Esophagus mucosa (tissue), 1 donor: ENCODE data around the gene CNOT4. TPM values are rescaled to one million over a fixed set of nuclear protein-coding genes. Genes with fewer than 3 reads are reported as not detected.
A peak's percentile ranks its signal among the peaks of the same experiment; 100 is the strongest.
"Not testable (repeated sequence)": the region's sequence is repeated elsewhere in the genome, so short reads cannot be mapped to it uniquely, and the experiment has no call there.

Experiments used
- ATAC-seq: fragments of 200-7000 bp; cut with Tn5 transposase; one replicate; pipeline ENCODE4 v1.9.1; 2020
- total RNA-seq: library from RNA; stranded (reverse); gene quantifications from one replicate; pipeline ENCODE4 v1.2.4, GENCODE V29; 2023
- donor health status: DM: yes; HTN: yes; CAD: no.

CNOT4 gene
- total RNA-seq, 1 donor from 2014 or later = 15.9 TPM

DNA sequence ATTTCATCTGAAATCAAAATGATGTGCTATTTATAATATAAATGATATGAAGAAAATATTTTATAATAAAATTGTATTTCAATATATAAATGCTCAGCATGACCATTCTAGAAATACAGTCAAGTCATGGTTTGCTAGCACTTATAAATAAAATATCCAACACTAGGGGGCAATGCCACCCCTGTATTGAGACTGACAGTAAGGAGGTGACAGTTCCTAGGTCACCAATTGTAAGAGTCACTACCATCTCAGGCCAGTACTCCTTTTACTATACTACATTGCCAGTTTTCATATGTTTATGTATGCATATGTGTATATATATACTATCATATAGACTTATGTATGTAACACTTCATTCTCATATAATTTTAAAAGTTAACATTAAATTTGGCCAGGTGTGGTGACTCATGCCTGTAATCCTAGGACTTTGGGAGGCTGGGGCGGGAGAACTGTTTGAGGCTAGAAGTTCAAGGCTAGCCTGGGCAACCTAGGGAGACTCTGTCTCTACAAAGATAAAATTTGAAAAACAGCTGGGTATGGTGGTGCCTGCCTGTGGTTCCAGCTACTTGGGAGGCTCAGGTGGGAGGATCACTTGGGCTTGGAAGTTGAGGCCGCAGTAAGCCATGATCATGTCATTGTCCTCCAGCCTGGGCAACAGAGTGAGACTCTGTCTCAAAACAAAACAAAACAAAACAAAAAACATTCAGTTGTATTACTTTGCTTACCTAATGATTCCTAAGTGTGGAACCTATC is 2.4 kb upstream of the CNOT4 start:
- ATAC-seq = peak; percentile 51

DNA sequence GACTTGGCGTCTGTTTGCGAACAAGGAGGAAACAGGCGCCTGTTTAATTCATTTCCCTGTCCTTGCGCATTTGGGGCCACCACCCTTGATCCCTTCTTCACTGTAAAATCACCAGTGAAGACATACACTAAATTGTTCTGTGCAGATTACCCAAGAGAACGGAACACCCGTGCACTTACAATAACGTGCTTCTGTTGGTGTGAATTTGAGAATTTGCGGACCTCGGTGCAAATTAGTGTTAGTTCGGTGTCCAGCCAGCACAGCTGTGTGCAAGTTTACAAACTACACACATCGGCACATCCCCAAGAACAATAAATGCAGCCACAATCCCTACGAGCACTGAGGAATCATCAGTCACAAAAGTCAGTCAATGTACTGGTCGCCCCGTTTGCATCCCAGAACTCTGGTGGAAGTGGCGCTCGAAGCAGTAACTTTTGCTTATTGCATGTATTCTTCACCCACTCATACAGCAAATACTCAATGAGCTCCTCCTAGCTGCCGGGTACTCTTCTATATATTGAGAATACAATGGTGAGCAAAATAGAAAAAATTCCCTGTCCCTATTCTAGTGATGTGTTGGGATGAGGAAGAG is 786 bp upstream of the CNOT4 start:
- ATAC-seq = no peak

DNA sequence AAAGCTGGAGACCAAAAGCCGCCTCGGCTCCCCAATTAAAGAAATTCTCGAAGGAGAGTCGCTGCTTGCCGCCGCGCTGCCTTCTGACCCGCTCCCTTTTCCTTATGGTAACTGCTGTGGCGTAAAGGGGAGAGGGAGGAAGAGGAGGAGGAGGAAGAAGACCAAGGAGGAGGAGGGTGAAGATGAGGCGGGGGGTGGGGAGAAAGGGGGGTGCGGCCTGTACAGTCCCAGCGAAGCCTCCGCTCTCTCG is 388 bp downstream of the CNOT4 start:
- no peak for ATAC-seq

DNA sequence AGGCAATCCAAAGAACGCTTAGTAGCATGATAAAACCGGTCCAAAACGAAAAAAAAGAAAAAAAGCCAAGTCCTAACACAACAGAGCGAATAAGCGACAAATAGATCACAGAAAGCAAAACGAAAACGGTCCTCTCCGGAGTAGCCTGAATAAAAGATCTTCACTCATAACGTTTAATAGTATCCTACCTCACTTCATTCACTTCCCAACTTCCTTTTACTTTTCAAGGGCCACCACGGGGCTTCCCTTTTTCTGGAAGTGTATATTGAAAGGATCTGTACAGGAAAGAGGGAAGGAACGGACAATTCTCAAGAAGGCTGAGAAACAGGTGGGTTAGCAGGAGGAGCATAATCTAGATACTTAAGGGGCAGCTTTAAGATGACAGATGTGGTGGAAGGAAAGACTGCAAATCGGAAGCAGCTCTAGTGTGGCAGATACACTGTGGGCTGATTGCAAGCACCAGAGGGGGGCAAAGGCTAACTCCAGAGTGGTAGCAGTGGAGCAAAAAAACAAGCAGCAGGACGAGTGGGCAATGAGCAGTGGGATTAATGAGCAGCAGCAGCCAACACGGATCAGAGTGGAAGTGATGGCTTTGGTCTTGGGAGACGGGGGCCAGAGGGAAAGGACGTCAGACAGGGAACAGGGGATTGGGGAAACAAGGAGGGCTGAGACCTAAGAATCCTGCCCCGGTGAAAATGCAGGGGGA is 866 bp downstream of the CNOT4 start:
- no peak for ATAC-seq

DNA sequence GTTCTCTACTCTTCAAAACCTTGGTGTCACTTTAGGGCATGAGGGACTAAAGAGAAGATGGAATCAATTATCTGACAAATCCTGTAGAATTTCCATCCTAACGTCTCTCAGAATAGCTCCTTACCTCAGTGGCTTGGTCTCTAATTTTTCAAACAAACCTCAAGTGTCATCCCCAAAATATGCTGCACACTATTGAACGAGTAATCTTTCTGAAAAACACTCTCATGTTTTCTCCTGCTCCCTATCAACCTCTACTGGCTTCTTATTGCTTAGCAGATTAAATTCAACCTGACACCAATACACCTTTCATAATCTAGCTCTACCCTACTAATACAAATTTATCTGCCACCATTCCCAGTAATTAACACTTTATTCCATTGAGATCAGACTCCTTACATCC is 8.5 kb downstream of the CNOT4 start:
- no peak for ATAC-seq

DNA sequence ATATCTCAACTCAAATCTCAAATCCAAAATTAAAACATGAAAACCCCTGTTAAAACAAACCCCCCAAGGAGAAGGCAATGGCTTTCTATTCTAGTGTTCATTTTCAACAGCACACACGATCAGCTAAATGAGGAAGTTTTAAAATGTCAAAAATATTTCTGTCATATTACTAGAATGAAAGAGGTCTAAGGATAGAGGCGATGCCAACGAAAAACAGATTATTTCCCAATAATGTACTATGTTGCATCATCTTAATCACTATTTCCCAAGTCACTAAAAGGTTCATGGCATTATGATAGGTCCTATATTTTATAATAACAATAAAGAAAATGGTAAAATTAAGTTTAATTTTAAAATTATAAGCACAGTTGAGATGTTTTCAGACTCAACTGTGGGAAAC is 10.1 kb downstream of the CNOT4 start:
- no peak for ATAC-seq

DNA sequence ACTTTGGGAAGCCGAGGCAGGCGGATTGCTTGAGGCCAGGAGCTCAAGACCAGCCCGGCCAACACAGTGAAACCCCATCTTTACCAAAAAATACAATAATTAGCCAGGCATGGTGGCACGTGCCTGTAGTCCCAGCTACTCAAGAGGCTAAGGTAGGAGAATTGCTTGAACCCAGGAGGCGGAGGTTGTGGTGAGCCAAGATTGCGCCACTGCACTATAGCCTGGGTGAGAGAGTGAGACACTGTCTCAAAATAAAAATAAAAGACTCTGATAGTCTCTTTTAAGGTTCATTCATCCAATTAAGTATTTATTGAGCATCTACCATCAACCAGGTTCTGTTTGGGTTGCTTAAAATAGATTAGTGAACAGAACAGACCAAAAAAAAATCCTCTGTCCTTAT is 12.7 kb downstream of the CNOT4 start:
- not testable (repeated sequence) for ATAC-seq

DNA sequence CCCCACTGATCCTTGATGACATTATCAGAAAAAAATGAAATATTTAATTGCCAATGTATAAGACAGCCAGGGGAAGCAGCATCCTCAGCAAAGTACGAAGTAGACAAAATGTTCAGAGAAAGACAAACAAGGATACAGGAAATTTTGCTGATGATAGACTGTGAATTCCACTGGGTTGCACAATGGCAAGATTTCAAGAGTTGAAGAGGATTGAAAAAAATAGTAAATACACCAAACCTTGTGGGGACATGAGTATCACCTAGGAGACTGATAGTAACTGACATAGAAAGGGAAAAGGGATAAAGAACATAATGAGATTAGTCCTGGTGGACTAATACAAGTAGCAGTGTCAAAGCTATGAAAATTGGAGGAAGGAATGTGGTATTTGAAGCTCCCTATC is 16.5 kb downstream of the CNOT4 start:
- ATAC-seq = no peak

DNA sequence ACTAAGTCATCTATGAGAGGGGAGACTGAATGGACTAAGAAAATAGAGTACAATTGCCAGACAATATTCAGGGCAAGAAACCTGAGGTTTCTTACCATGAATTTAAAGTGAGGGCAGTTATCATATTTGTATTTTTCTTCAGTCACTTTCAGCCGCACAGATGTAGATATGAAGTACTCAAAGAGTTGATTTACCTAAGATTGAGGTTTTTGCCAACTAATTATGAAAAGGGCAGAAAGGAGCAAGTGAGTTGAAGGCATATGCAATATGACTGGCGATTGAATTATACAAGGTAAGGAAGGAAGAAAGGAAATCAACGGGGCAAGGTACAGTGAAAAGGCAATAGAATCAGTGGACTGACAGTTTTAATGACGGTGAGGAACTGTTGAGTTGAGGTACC is 17.8 kb downstream of the CNOT4 start:
- ATAC-seq = no peak

DNA sequence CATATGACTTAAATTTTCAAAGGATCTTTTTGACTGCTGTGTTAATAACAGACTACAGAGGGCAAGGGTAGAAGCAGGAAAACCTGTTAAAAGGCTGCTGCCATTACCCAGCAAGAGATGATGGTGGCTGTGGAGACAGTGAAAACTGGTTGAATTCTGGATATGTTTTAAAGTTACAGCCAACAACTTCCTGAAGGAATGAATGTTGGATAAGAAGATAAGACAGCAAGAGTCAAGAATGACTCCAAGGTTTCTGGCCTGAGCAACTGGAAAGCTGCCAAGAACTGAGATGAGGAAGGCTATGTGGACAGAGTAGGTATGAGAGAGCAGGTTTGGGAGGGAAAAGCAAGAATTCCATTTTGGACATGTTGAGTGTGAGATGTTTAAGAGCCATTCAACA is 19.1 kb downstream of the CNOT4 start:
- ATAC-seq = no peak

DNA sequence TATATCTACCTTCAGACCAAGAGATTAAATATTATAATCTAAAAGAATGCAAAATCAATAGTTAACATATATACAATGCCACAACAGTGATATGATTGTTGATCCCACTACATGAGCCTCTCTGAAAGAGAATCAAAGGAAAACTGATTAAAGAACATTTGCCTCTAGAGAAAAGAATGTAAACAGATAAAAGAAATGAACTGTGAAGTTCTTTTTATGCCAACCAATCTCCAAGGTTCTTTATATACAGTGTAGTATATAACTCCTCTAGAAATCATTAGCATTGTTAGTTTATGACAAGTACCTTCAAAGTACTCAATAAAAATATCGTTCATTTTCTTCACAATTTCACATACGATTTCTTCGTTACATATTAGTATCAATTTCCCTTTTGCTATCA is 20.1 kb downstream of the CNOT4 start:
- no peak for ATAC-seq

DNA sequence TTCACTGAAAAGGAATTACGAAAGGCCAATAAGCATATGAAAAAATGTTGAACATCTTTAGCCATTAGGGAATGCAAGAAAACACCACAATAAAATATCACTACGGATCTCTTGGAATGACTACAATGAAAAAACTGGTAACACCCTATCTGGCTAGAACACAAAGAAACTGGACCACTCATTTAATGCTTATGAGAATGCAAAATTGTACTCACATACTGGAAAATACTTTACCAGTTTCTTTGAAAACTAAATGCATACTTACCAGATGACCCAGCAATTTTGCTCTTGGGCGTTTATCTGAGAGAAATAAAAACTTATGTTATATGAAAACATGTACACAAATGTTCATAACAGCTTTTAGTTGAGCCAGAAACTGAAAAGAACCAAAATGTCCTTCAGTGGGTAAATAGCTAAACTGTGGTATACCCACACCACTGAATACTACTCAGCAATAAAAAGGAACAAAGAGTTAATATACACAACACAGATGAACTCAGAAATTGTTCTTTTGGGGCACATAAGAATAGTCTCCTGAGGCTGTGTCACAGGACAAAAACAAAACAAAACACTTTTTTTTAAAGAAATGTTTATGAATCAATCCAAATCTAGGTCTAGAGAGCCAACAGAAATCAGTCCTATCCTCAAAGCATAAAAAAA is 23.5 kb downstream of the CNOT4 start:
- ATAC-seq = no peak

DNA sequence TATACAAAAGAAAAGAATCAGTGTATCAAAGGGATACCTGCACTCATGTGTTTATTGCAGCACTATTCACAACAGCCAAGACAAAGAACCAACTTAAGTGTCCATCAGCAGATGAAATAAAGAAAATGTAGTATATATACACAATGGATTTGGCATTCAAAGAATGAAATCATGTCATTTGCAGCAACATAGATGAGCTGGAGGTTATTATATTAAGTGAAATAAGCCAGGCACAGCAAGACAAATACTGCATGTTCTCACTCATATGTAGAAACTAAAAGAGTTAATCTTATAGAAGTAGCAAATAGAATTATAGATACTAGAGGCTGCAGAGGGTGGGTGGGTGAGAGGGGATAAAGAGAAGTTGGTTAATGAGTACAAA is 28.3 kb downstream of the CNOT4 start:
- no peak for ATAC-seq

DNA sequence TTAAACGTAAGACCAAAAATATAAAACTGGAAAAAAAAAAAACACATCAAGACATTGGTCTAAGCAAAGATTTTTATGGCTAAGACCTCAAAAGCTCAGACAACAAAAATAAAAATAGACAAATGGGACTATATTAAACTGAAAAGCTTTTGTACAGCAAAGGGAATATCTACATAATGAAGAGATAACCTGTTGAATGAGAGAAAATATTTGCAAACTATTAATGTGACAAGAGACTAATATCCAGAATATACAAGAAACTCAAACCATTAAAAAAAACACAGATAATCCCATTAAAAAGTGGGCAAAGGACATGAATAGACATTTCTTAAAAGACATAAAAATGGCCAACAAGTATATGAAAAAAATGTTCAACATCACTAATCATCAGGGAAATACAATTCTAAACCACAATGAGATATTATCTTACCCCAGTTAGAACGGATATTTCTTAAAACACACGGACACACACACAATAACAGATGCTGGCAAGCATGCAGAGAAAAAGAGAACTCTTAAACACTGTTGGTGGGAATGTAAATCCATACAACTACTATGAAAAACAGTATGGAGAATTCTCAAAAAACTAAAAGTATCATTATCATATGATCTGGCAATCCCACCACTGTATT is 28.8 kb downstream of the CNOT4 start:
- ATAC-seq = no peak

DNA sequence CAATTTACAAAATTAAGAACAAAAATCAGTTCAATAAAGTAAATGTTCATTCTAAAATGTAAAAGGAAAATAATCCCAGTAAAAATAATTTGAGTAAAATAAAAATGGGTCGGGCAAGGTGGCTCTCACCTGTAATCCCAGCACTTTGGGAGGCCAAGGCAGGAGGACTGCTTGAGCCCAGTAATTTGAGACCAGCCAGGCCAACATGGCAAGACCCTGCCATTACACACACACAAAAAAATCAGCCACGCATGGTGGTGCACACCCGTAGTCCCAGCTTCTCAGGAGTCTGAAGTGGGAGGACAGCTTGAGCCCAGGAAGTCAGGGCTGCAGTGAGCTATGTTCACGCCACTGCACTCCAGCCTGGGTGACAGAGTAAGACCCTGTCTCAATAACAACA is 34.4 kb downstream of the CNOT4 start:
- no peak for ATAC-seq

DNA sequence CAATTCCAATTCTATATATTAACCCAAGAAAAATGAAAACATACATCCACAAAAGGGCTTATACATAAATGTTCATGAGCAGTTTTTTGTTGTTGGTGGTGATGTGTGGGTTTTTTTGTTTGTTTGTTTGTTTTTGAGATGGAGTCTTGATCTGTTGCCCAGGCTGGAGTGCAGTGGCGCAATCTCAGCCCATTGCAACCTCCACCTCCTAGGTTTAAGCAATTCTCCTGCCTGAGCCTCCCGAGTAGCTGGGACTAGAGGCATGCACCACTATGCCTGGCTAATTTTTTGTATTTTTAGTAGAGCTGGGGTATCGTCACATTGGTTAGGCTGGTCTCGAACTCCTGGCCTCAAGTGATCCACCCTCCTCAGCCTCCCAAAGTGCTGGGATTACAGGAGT is 40.2 kb downstream of the CNOT4 start:
- ATAC-seq = not testable (repeated sequence)

DNA sequence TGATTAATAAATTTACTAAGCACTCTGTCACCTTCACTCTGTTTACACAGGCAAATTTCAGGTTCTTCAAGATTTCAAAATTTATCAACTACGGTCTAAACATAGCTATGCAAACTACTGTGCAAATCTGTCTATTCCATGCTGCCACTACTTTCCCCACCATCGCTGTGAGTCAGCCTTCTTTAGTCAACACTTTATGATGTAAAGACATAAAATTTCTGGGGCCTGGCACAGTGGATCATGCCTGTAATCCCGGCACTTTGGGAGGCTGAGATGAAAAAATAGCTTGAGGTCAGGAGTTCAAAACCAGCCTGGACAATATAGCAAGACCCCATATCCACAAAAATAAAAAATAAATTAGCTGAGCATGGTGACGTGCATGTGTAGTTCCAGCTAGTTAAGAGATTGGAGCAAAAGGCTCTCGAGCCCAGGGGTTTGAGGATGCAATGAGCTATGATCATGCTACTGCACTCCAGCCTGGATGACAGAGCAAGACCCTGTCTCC is 42.6 kb downstream of the CNOT4 start:
- peak; percentile 96 for ATAC-seq

DNA sequence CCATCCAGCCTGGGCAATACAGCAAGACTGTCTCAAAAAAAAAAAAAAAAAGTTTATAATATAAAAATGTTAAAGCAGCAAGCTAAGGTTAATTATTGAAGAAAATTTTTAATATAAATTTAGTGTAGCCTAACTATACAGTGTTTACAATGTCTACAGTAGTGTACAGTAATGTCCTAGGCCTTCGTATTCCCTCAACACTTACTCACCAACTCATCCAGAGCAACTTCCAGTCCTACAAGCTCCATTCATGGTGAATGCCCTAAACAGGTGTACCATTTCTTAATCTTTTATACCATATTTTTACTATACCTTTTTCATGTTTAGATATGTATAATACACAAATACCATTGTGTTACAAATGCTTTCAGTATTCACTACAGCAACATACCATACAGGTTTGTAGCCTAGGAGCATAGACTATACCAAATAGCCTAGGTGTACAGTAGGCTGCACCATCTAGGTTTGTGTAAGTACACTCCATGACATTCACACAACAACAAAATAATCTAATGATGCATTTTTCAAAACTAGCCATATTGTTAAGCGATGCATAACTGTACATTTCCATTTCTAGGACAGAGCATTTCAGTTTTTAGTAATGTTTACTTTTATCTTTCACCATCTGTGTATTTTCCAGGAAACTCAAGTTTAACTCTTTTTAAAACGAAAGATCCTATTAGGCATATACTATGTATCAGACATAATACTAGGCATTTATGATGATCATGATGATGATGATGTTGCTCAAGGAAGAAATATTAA is 43.3 kb downstream of the CNOT4 start:
- peak; percentile 55 for ATAC-seq

DNA sequence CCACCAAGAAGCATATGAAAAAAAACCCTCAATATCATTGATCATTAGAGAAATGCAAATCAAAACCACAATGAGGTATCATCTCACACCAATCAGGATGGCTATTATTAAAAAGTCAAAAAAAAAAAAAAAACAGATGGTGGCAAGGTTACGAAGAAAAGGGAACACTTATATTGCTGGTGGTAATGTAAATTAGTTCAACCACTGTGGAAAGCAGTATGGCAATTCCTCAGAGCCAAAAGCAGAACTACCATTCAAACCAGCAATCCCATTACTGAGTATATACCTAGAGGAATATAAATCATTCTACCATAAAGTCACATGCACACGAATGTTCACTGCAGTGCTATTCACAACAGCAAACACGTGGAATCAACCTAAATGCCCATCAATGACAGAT is 46.0 kb downstream of the CNOT4 start:
- ATAC-seq = no peak

DNA sequence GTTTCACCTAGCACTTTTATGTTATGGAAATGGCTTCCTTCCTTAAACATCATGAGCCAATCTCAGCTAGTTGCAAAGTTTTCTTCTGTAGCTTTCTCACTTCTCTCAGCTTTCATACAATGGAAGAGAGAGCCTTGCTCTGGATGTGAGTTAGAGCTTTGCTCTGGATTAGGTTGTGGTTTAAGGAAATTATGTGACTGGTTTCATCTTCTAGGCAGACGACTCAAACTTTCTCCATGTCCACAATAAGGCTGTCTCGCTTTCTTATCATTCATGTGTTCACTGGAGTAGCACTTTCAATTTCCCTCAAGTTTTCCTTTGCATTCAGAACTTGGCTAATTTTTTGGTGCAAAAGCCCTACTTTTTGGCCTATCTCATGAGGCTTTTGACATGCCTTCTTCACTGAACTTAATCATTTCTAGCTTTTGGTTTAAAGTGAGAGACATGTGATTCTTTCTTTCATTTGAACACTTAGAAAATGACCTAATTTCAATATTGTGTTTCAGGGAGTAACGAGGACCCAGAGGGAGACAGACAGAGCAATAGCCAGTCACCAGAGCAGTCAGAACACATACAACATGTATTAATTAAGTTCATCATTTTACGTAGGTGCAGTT is 49.8 kb downstream of the CNOT4 start:
- ATAC-seq = no peak

DNA sequence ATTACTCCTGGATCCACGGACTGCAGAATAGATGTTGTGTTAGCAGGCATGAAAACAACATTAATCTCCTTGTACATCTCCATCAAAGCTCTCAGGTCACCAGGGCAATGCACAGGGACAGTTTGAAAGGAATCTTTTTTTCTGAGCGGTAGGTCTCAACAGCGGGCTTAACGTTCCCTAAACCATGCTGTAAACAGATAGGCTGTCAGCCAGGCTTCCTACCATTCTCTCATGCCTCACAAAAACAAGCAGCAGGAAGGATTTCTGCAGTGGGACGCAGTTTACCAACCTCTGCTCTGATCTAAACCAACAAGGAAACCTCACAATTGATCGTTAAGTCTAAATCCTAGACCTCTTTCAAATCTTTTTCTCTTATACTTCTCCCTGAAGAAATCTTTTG is 50.8 kb downstream of the CNOT4 start:
- ATAC-seq = no peak

DNA sequence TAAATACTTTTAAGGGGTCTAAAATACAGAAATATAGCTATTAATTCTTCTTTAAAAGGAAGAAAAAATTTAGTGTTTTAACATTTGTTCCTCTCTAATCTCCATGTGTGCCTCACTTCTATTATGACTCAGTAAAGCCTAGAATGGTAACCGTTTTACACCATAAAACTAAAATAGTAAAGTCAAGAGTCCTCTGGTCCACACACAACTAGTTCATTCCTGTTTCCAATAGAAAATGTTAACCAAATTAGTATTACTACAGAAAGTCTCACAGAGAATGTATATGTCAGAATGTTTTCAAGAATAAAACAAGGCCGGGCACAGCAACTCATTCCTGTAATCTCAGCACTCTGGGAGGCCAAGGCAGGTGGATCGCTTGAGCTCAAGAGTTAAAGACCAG is 55.8 kb downstream of the CNOT4 start:
- ATAC-seq = no peak
